GM10266 (cell line): ENCODE measurements around the gene TTC12.
A peak's percentile ranks its signal among the peaks of the same experiment; 100 is the strongest.

Experiments used
- DNase-seq: peaks from one replicate; pipeline ENCODE4 v3.0.0; 2012; ENCODE audit errors: extremely low spot score
- CTCF ChIP-seq: IDR thresholded peaks from 2 replicates; pipeline ENCODE4 v1.5.1; 2012; ENCODE audit warnings: mild to moderate bottlenecking, low read depth; ENCODE audit not compliant: control insufficient read depth, insufficient read depth; ENCODE audit errors: missing control alignments

Gene TTC12

GRCh38 chr11:113286509-113287497 lies 27.6 kb upstream of the TTC12 start:
- no peak for TF ChIP-seq CTCF
- no peak for DNase-seq

- no peak for DNase-seq
- TF ChIP-seq CTCF, result no peak
Observed at GRCh38 chr11:113287801-113288200, 26.6 kb upstream of the TTC12 start.

GRCh38 chr11:113288286-113288863 lies 26.0 kb upstream of the TTC12 start:
- no peak for DNase-seq
- TF ChIP-seq CTCF, result no peak

GRCh38 chr11:113289431-113290187 lies 24.8 kb upstream of the TTC12 start:
- DNase-seq, result peak; percentile 82
- peak; percentile 92 for TF ChIP-seq CTCF

- no peak for DNase-seq
- no peak for TF ChIP-seq CTCF
Observed at GRCh38 chr11:113293936-113294335, 20.4 kb upstream of the TTC12 start.

GRCh38 chr11:113295993-113296392 lies 18.4 kb upstream of the TTC12 start:
- DNase-seq, result no peak
- no peak for TF ChIP-seq CTCF
